ENCODE data around the gene CAMK1.
A peak's percentile ranks its signal among the peaks of the same experiment; 100 is the strongest.

The CAMK1 gene

GRCh38 chr3:9721700-9722060 is 48.1 kb downstream of the CAMK1 start:
- TF ChIP-seq, protein P1, sequence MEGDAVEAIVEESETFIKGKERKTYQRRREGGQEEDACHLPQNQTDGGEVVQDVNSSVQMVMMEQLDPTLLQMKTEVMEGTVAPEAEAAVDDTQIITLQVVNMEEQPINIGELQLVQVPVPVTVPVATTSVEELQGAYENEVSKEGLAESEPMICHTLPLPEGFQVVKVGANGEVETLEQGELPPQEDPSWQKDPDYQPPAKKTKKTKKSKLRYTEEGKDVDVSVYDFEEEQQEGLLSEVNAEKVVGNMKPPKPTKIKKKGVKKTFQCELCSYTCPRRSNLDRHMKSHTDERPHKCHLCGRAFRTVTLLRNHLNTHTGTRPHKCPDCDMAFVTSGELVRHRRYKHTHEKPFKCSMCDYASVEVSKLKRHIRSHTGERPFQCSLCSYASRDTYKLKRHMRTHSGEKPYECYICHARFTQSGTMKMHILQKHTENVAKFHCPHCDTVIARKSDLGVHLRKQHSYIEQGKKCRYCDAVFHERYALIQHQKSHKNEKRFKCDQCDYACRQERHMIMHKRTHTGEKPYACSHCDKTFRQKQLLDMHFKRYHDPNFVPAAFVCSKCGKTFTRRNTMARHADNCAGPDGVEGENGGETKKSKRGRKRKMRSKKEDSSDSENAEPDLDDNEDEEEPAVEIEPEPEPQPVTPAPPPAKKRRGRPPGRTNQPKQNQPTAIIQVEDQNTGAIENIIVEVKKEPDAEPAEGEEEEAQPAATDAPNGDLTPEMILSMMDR (conservative IDR thresholded peaks at IDR 0.05; ENCODE audit: low read depth, low read length): no peak
- no peak for DNase-seq (ENCODE audit: low read depth)
- no peak overlapping the region for H3K4me3 ChIP-seq (ENCODE audit: low read length)

DNA sequence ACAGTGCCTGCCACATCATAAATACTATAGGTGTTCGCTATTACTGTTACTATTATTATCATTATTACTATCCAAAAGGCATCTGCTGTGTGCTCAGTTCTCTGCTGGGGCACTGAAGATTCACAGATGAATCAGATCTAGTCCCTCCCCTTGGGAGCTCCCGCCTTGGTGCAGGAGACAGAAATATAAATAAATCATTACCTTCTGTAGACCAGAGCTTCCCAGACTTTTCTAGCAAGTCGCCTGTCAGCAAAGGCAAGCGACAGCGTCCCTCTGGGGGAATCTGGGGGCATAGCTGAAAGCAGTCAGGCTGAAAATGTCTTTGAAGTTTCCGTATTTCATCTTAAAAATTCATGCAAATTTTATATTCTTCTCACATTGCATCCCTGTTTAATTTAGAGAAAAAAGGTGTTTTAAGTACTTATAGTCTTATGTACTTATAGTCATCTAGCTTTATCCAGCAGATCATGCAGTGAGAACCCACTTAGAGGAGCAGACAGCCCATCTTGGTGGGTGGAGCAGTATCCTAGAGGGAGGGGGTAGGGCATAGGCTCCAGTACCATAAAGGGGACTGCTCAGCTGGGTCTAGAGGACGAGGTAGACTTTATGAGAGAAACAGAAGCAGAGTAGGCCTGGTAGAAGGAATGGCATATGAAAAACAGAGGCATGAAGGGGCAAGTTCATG is 48.6 kb downstream of the CAMK1 start:
- no peak for DNase-seq (ENCODE audit: low read depth)
- H3K4me3 ChIP-seq (ENCODE audit: low read length): no peak overlapping the region
- TF ChIP-seq, protein P1 (conservative IDR thresholded peaks at IDR 0.05; ENCODE audit: low read depth, low read length): no peak

DNA sequence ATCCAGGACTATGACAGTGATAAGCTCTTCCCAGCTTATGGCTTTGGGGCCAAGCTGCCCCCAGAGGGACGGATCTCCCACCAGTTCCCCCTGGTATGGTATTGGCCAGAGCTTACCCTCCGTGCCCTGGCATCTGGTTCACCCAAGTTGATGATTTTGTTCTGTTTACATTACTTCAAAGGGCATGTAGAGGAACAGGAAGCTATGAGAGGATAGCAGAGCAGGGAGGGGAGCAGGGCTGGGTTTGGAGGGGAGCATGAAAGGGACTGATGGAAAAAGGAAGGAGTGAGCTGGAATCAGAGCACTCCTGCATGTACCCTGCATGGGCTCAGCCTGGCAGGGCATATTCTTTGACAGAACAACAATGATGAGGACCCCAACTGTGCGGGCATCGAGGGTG is 51.6 kb downstream of the CAMK1 start:
- TF ChIP-seq, protein P1 (conservative IDR thresholded peaks at IDR 0.05; ENCODE audit: low read depth, low read length): no peak
- no peak for DNase-seq (ENCODE audit: low read depth)
- no peak overlapping the region for H3K4me3 ChIP-seq (ENCODE audit: low read length)

- TF ChIP-seq, protein P1 (conservative IDR thresholded peaks at IDR 0.05; ENCODE audit: low read depth, low read length): no peak
- no peak for DNase-seq (ENCODE audit: low read depth)
- H3K4me3 ChIP-seq (ENCODE audit: low read length): no peak overlapping the region
These were observed 52.2 kb downstream of the CAMK1 start for GRCh38 chr3:9717563-9717962.

GRCh38 chr3:9716801-9717555 is 52.8 kb downstream of the CAMK1 start:
- no peak overlapping the region for H3K4me3 ChIP-seq (ENCODE audit: low read length)
- DNase-seq (ENCODE audit: low read depth): no peak
- TF ChIP-seq, protein P1 (conservative IDR thresholded peaks at IDR 0.05; ENCODE audit: low read depth, low read length): no peak

GRCh38 chr3:9715764-9716437 is 53.8 kb downstream of the CAMK1 start:
- peak; percentile 43 for DNase-seq (ENCODE audit: low read depth)
- TF ChIP-seq, protein P1 (conservative IDR thresholded peaks at IDR 0.05; ENCODE audit: low read depth, low read length): peak; percentile 81
- H3K4me3 ChIP-seq (ENCODE audit: low read length): no peak overlapping the region

All from retinal pigment epithelial cell (primary cell).